ENCODE data around the gene CSNK2A2. TPM values are rescaled to one million over a fixed set of nuclear protein-coding genes. Genes with fewer than 3 reads are reported as not detected.

CSNK2A2 gene
- total and polyA plus RNA-seq, 2 of the 8 experiments (the other 6 are each of a cell fraction or from before 2014, with no cell fraction given): 37.9 to 128 TPM

DNA sequence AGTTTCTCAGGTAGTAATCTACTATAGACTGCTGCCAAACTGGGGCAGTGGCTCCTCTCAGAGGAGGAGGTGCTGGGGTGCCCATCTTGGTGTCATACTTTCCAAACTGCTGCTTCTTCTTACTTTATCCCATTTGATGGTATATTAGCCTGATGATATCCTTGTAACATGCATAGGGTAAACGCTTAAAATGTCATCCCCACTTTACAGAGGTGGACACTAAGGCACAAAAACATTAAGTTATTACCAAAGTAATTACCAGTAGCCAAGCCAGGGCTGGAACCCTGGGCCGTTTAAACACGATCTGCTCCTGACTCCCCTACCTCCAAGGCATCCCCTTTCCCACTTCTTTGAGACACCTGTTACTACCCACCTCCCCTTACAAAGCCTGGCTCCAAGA, 37.8 kb upstream of the CSNK2A2 start (continued):
- TF ChIP-seq, protein P1, sequence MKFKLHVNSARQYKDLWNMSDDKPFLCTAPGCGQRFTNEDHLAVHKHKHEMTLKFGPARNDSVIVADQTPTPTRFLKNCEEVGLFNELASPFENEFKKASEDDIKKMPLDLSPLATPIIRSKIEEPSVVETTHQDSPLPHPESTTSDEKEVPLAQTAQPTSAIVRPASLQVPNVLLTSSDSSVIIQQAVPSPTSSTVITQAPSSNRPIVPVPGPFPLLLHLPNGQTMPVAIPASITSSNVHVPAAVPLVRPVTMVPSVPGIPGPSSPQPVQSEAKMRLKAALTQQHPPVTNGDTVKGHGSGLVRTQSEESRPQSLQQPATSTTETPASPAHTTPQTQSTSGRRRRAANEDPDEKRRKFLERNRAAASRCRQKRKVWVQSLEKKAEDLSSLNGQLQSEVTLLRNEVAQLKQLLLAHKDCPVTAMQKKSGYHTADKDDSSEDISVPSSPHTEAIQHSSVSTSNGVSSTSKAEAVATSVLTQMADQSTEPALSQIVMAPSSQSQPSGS (IDR thresholded peaks at IDR 0.05; ENCODE audit: low read length): no peak
- TF ChIP-seq RBBP5 (IDR thresholded peaks at IDR 0.05; ENCODE audit: borderline replicate concordance, low read depth, low read length): no peak
- no peak for TF ChIP-seq YY1 (IDR thresholded peaks at IDR 0.05; ENCODE audit: low read depth, low read length)

Data from H1 (cell line).